Mucosa of descending colon (tissue), 3 donors: ENCODE measurements around the gene ZNF385B. TPM values are rescaled to one million over a fixed set of nuclear protein-coding genes. Genes with fewer than 3 reads are reported as not detected.
A peak's percentile ranks its signal among the peaks of the same experiment; 100 is the strongest.

ENCODE experiments used
- ATAC-seq: fragments of 200-7000 bp; cut with Tn5 transposase; one replicate; pipeline ENCODE4 v1.9.1; 2020; ENCODE audit warnings: mild to moderate bottlenecking, moderate library complexity
- DNase-seq, 3 donors: peaks; one replicate each; pipeline ENCODE4 v3.0.0-alpha.2; 2020
- H3K36me3 ChIP-seq: fragments of 200-600 bp; one replicate; pipeline ENCODE4 v1.8.0; 2021; ENCODE audit warnings: low read depth, mild to moderate bottlenecking
- H3K4me1 ChIP-seq: fragments of 200-600 bp; one replicate; pipeline ENCODE4 v1.8.0; 2021; ENCODE audit warnings: low read depth, mild to moderate bottlenecking
- H3K4me3 ChIP-seq: fragments of 200-600 bp; one replicate; pipeline ENCODE4 v1.8.0; 2021; ENCODE audit warnings: mild to moderate bottlenecking
- H3K9me3 ChIP-seq: fragments of 200-600 bp; one replicate; pipeline ENCODE4 v1.8.0; 2021; ENCODE audit warnings: mild to moderate bottlenecking
- intact Hi-C, 2 donors: fragments of 100-400 bp; cut with DNase I in 1 of 2; cut with micrococcal nuclease in 1 of 2; formaldehyde crosslinking; loops; one replicate each; pipeline versions ENCODE4 v1.11.0 to v1.11.1; 2022; cut with DNase I, micrococcal nuclease
- total RNA-seq, 3 donors: library from RNA; stranded (reverse); fragmentation: NEBNext Ultra II Directional in 2 of 3; extraction: Animal tissue kit (Norgen Biotek cat#: 25700) in 2 of 3; gene quantifications; one replicate each; pipeline versions ENCODE4 v1.2.1 to v1.2.4, GENCODE V29; 2021 to 2023
- TF ChIP-seq, protein P1 (sequence below): fragments of 200-600 bp; IDR thresholded peaks from one replicate; pipeline ENCODE4 v1.8.0; 2022; ENCODE audit warnings: antibody characterized with exemption, mild to moderate bottlenecking
- donor health status: DM: no; HTN: no; CAD: no; lungs with moderate emphysema.
- donor health status: DM: no; HTN: no; CAD: no.
- donor health status: DM: no; HTN: yes; CAD: no.

The ZNF385B gene
- total RNA-seq, 3 donors from 2014 or later, result 1.2 to 2.2 (median 1.6) TPM

- no peaks in the 10 kb centered on the region for H3K4me1 ChIP-seq
- TF ChIP-seq, protein P1, sequence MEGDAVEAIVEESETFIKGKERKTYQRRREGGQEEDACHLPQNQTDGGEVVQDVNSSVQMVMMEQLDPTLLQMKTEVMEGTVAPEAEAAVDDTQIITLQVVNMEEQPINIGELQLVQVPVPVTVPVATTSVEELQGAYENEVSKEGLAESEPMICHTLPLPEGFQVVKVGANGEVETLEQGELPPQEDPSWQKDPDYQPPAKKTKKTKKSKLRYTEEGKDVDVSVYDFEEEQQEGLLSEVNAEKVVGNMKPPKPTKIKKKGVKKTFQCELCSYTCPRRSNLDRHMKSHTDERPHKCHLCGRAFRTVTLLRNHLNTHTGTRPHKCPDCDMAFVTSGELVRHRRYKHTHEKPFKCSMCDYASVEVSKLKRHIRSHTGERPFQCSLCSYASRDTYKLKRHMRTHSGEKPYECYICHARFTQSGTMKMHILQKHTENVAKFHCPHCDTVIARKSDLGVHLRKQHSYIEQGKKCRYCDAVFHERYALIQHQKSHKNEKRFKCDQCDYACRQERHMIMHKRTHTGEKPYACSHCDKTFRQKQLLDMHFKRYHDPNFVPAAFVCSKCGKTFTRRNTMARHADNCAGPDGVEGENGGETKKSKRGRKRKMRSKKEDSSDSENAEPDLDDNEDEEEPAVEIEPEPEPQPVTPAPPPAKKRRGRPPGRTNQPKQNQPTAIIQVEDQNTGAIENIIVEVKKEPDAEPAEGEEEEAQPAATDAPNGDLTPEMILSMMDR, result no peak
- H3K9me3 ChIP-seq, result no peaks in the 10 kb centered on the region
- ATAC-seq (no peak), DNase-seq (no peak)
- intact Hi-C loops, result no loop called here
- H3K36me3 ChIP-seq, result no peaks in the 10 kb centered on the region
- no peak overlapping the region for H3K4me3 ChIP-seq
Measured at GRCh38 chr2:179843541-179843940, 17.9 kb downstream of the ZNF385B start.

DNA sequence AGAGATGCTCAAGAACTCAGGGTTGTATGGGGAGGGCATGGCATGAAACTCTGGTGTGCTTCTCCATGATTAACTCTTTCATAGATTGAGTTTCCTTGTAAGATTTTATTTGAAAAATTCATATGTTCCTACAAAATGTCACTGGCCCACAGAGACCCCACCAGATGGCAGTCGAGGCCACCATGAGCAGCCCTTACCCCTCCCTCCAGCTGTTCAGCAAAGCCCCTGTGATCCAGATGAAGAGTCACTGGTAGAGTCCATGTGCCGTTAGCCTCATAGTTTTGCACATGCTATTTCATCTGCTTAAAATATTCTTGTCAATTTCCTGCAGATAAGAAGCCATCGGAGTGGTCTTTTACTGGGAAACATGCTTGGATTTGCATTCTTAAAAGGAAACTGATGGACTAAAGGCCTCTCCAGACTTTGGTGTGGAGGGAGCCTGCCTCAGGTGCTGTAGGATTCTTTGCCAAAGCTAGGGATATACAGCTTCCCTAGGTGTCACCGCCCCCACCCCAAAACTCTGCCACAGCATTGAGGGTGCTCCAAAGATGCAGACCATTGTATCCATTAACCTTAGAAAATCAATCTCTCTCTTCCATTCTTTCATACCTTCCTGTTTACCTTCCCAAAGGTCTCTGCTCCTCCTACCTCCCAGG is 18.8 kb downstream of the ZNF385B start:
- DNase-seq, result peak in 1 of 3 donors; percentile 10
- Histone ChIP-seq H3K4me1 (no peaks in the 10 kb centered on the region), H3K9me3 (no peaks in the 10 kb centered on the region), H3K4me3 (no peak overlapping the region), H3K36me3 (no peaks in the 10 kb centered on the region)
- TF ChIP-seq, protein P1, result no peak
- ATAC-seq, result no peak
- intact Hi-C loops, result no loop called here

- intact Hi-C loops, result no loop called here
- no peak for ATAC-seq
- no peak for DNase-seq
- Histone ChIP-seq H3K9me3 (no peaks in the 10 kb centered on the region), H3K4me1 (no peaks in the 10 kb centered on the region), H3K4me3 (no peak overlapping the region), H3K36me3 (no peaks in the 10 kb centered on the region)
- TF ChIP-seq, protein P1, result no peak
Measured at GRCh38 chr2:179840840-179841239, 20.6 kb downstream of the ZNF385B start.

DNA sequence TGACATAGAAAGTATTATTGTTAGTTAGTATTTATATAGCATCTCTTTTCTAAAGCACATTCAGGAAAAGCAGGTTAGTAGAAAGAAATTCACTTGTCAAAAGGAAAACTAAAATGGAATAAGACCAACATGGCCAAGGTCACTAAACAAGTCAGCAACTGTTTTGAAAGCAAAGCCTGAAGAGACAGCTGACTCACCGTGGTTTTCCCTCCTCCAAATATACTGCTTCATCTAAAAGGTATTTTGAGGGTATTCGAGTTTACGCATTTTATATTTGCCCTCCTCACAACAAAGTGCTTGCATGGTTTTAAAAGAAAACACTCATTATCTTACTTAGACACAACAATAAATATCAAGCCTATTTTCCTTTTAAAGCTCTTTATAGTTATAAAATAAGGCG is 24.0 kb downstream of the ZNF385B start:
- Histone ChIP-seq H3K4me1 (no peaks in the 10 kb centered on the region), H3K36me3 (no peaks in the 10 kb centered on the region), H3K9me3 (no peaks in the 10 kb centered on the region), H3K4me3 (no peak overlapping the region)
- no peak for DNase-seq
- intact Hi-C loops, result no loop called here
- TF ChIP-seq, protein P1, result no peak
- ATAC-seq, result no peak

- intact Hi-C loops, result no loop called here
- Histone ChIP-seq H3K4me1 (no peaks in the 10 kb centered on the region), H3K4me3 (no peak overlapping the region), H3K9me3 (no peaks in the 10 kb centered on the region), H3K36me3 (no peaks in the 10 kb centered on the region)
- ATAC-seq, result no peak
- TF ChIP-seq, protein P1, result no peak
- no peak for DNase-seq
Measured at GRCh38 chr2:179830043-179830787, 31.2 kb downstream of the ZNF385B start.
